ENCODE data around the gene MRPL1. TPM values are rescaled to one million over a fixed set of nuclear protein-coding genes. Genes with fewer than 3 reads are reported as not detected.
"Not testable (repeated sequence)": the region's sequence is repeated elsewhere in the genome, so short reads cannot be mapped to it uniquely, and the experiment has no call there.

MRPL1 gene
- total RNA-seq, 1 donor from 2014 or later = 50.8 TPM

DNA sequence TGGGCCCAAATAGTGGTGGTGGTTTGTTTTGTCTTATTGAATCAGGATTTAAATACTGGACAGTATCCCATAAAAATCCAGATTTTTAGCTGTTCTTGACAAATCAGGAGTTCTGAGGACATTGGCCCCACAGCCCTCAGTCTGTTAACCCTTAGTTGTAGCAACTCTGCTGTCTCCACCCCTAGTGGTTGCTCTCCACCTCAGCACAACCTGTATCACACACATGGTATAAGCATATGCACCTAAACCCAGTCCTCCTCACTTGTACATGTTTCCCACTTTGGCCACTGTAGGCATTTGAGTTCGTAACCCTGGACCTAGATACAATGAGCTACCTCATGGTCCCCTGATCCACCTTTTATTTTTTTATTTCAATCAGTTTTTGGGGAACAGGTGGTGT lies 75.9 kb downstream of the MRPL1 start:
- Histone ChIP-seq H3K27me3 (ENCODE audit: low read depth) (no peaks in the 10 kb centered on the region), H3K4me1 (no peaks in the 10 kb centered on the region), H3K27ac (replicated peaks) (no peak overlapping the region), H3K9me3 (replicated peaks) (peaks cover 8% of the 10 kb centered on the region), H3K4me3 (no peak overlapping the region), H3K36me3 (peaks cover 24% of the 10 kb centered on the region)
- TF ChIP-seq, protein P1, sequence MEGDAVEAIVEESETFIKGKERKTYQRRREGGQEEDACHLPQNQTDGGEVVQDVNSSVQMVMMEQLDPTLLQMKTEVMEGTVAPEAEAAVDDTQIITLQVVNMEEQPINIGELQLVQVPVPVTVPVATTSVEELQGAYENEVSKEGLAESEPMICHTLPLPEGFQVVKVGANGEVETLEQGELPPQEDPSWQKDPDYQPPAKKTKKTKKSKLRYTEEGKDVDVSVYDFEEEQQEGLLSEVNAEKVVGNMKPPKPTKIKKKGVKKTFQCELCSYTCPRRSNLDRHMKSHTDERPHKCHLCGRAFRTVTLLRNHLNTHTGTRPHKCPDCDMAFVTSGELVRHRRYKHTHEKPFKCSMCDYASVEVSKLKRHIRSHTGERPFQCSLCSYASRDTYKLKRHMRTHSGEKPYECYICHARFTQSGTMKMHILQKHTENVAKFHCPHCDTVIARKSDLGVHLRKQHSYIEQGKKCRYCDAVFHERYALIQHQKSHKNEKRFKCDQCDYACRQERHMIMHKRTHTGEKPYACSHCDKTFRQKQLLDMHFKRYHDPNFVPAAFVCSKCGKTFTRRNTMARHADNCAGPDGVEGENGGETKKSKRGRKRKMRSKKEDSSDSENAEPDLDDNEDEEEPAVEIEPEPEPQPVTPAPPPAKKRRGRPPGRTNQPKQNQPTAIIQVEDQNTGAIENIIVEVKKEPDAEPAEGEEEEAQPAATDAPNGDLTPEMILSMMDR (IDR thresholded peaks at IDR 0.05; ENCODE audit: borderline replicate concordance) = no peak
- DNase-seq = no peak
- intact Hi-C loops (cut with micrococcal nuclease) = no loop called here

DNA sequence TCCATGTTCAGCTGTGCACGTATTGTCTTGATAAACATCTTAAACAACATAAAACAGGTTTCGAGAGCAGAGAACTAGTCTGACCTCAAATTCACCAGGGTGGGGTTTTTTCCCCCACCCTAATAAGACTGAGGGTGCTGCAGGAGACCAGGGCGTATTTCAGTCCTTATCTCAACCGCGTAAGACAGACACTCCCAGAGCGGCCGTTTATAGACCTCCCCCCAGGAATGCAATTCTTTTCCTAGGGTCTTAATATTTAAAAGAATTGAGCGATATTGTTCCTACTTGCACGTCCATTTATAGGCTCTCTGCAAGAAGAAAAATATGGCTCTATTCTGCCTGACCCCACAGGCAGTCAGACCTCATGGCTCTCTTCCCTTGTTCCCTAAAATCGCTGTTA lies 83.3 kb downstream of the MRPL1 start:
- peaks cover 18% of the 10 kb centered on the region for H3K36me3 ChIP-seq
- intact Hi-C loops (cut with micrococcal nuclease); H3K27ac ChIP-seq (replicated peaks): not testable (repeated sequence)

GRCh38 chr4:77950203-77950602 lies 87.6 kb downstream of the MRPL1 start:
- Histone ChIP-seq H3K27me3 (ENCODE audit: low read depth) (no peaks in the 10 kb centered on the region), H3K4me3 (no peak overlapping the region), H3K4me1 (no peaks in the 10 kb centered on the region), H3K27ac (replicated peaks) (no peak overlapping the region), H3K36me3 (peaks cover 51% of the 10 kb centered on the region), H3K9me3 (replicated peaks) (peaks cover 11% of the 10 kb centered on the region)
- no peak for DNase-seq
- TF ChIP-seq, protein P1 (IDR thresholded peaks at IDR 0.05; ENCODE audit: borderline replicate concordance) = no peak
- intact Hi-C loops (cut with micrococcal nuclease) = no loop called here

More for the DNA sequence above, 83.3 kb downstream of the MRPL1 start:
- H3K9me3 ChIP-seq (replicated peaks) = peaks cover 13% of the 10 kb centered on the region
- H3K4me1 ChIP-seq; DNase-seq; H3K4me3 ChIP-seq; H3K27me3 ChIP-seq (ENCODE audit: low read depth): not testable (repeated sequence)

GRCh38 chr4:77952457-77952856 lies 89.8 kb downstream of the MRPL1 start:
- DNase-seq = no peak
- Histone ChIP-seq H3K4me3 (no peak overlapping the region), H3K9me3 (replicated peaks) (no peaks in the 10 kb centered on the region), H3K36me3 (peaks cover 47% of the 10 kb centered on the region), H3K27me3 (ENCODE audit: low read depth) (no peaks in the 10 kb centered on the region), H3K27ac (replicated peaks) (peak overlapping the region; percentile 20), H3K4me1 (no peaks in the 10 kb centered on the region)
- TF ChIP-seq, protein P1 (IDR thresholded peaks at IDR 0.05; ENCODE audit: borderline replicate concordance) = no peak
- intact Hi-C loops (cut with micrococcal nuclease) = no loop called here

GRCh38 chr4:77954690-77955089 lies 92.1 kb downstream of the MRPL1 start:
- H3K27me3 ChIP-seq (ENCODE audit: low read depth) = no peaks in the 10 kb centered on the region
- H3K36me3 ChIP-seq = peaks cover 46% of the 10 kb centered on the region
- no peaks in the 10 kb centered on the region for H3K9me3 ChIP-seq (replicated peaks)
- intact Hi-C loops (cut with micrococcal nuclease) = no loop called here
- H3K4me3 ChIP-seq = no peak overlapping the region
- TF ChIP-seq, protein P1 (IDR thresholded peaks at IDR 0.05; ENCODE audit: borderline replicate concordance) = no peak
- no peak for DNase-seq
- H3K27ac ChIP-seq (replicated peaks) = no peak overlapping the region
- H3K4me1 ChIP-seq = no peaks in the 10 kb centered on the region

GRCh38 chr4:77956917-77957316 lies 94.3 kb downstream of the MRPL1 start:
- no peaks in the 10 kb centered on the region for H3K9me3 ChIP-seq (replicated peaks)
- DNase-seq = no peak
- intact Hi-C loops (cut with micrococcal nuclease) = no loop called here
- H3K4me3 ChIP-seq = no peak overlapping the region
- TF ChIP-seq, protein P1 (IDR thresholded peaks at IDR 0.05; ENCODE audit: borderline replicate concordance) = no peak
- no peaks in the 10 kb centered on the region for H3K27me3 ChIP-seq (ENCODE audit: low read depth)
- peaks cover 27% of the 10 kb centered on the region for H3K36me3 ChIP-seq
- no peaks in the 10 kb centered on the region for H3K4me1 ChIP-seq
- no peak overlapping the region for H3K27ac ChIP-seq (replicated peaks)
